ENCODE results near the gene PUS10. TPM values are rescaled to one million over a fixed set of nuclear protein-coding genes. Genes with fewer than 3 reads are reported as not detected.
A peak's percentile ranks its signal among the peaks of the same experiment; 100 is the strongest.

PUS10 gene
- total and polyA plus RNA-seq, 11 donors: 1.9 to 6.5 (median 4.4) TPM

GRCh38 chr2:60959501-60959900, 58.6 kb downstream of the PUS10 start:
- WGBS, 4 donors: 59 to 78% (median 77%) methylated on average over 7 of the region's 7 CpGs
- DNase-seq: no peak
- ATAC-seq: no peak
- no peak overlapping the region for H3K4me3 ChIP-seq
- H3K27me3 ChIP-seq: no peaks in the 10 kb centered on the region
- TF ChIP-seq, protein P1, sequence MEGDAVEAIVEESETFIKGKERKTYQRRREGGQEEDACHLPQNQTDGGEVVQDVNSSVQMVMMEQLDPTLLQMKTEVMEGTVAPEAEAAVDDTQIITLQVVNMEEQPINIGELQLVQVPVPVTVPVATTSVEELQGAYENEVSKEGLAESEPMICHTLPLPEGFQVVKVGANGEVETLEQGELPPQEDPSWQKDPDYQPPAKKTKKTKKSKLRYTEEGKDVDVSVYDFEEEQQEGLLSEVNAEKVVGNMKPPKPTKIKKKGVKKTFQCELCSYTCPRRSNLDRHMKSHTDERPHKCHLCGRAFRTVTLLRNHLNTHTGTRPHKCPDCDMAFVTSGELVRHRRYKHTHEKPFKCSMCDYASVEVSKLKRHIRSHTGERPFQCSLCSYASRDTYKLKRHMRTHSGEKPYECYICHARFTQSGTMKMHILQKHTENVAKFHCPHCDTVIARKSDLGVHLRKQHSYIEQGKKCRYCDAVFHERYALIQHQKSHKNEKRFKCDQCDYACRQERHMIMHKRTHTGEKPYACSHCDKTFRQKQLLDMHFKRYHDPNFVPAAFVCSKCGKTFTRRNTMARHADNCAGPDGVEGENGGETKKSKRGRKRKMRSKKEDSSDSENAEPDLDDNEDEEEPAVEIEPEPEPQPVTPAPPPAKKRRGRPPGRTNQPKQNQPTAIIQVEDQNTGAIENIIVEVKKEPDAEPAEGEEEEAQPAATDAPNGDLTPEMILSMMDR (IDR thresholded peaks at IDR 0.05): no peak
- TF ChIP-seq POLR2A (IDR thresholded peaks at IDR 0.05): no peak
- H3K9me3 ChIP-seq: no peaks in the 10 kb centered on the region
- H3K36me3 ChIP-seq: peaks cover 0 to 34% (median 4%) of the 10 kb centered on the region in 9 donors
- no peak overlapping the region for H3K27ac ChIP-seq
- intact Hi-C loops (cut with DNase I): no loop called here
- no peaks in the 10 kb centered on the region for H3K4me1 ChIP-seq

- 60 to 75% (median 73%) methylated on average over 3 of the region's 3 CpGs for WGBS, 4 donors
- ATAC-seq: no peak
- H3K36me3 ChIP-seq: peaks cover 0 to 37% (median 9%) of the 10 kb centered on the region in 9 donors
- no peaks in the 10 kb centered on the region for H3K4me1 ChIP-seq
- no peaks in the 10 kb centered on the region for H3K9me3 ChIP-seq
- no peak for DNase-seq
- no peak for TF ChIP-seq POLR2A (IDR thresholded peaks at IDR 0.05)
- TF ChIP-seq, protein P1 (IDR thresholded peaks at IDR 0.05): no peak
- no peak overlapping the region for H3K27ac ChIP-seq
- no peaks in the 10 kb centered on the region for H3K27me3 ChIP-seq
- H3K4me3 ChIP-seq: no peak overlapping the region
- intact Hi-C loops (cut with DNase I): no loop called here
Observed at GRCh38 chr2:60958800-60959199, 59.3 kb downstream of the PUS10 start.

GRCh38 chr2:60958361-60958760, 59.7 kb downstream of the PUS10 start:
- ATAC-seq: no peak
- Histone ChIP-seq H3K4me1 (no peaks in the 10 kb centered on the region), H3K36me3 (peaks cover 0 to 41% (median 12%) of the 10 kb centered on the region in 9 donors), H3K27ac (no peak overlapping the region), H3K4me3 (no peak overlapping the region), H3K9me3 (no peaks in the 10 kb centered on the region), H3K27me3 (no peaks in the 10 kb centered on the region)
- DNase-seq: no peak
- intact Hi-C loops (cut with DNase I): no loop called here
- no peak for TF ChIP-seq POLR2A (IDR thresholded peaks at IDR 0.05)
- TF ChIP-seq, protein P1 (IDR thresholded peaks at IDR 0.05): no peak
- WGBS, 4 donors: 85 to 92% (median 90%) methylated on average over 3 of the region's 3 CpGs

DNA sequence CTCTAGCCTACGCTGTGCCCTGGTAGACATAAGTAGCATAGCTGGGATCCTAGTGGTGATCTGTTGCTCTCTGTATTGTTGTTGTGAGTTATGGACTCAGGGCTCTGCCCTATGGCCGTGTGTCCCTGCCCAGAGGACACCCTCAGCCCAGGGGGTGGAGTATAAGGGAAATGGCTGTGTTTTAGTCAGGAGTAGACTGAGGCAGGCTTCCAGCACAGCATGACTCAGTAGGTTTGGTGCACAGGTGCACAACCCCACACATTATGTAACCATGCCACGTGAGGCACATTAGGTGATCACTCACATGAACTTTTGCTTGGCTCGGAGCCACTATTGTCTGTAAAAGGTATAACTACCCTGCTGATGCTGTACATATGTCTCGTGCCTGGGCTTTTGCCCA, 60.4 kb downstream of the PUS10 start:
- H3K4me3 ChIP-seq: no peak overlapping the region
- H3K27ac ChIP-seq: no peak overlapping the region
- TF ChIP-seq, protein P1 (IDR thresholded peaks at IDR 0.05): no peak
- TF ChIP-seq POLR2A (IDR thresholded peaks at IDR 0.05): no peak
- 79 to 83% (median 81%) methylated on average over 5 of the region's 5 CpGs for WGBS, 4 donors
- H3K36me3 ChIP-seq: peaks cover 0 to 44% (median 14%) of the 10 kb centered on the region in 9 donors
- ATAC-seq (peak in 1 of 4 donors; percentile 16), DNase-seq (no peak)
- intact Hi-C loops (cut with DNase I): no loop called here
- H3K9me3 ChIP-seq: no peaks in the 10 kb centered on the region
- no peaks in the 10 kb centered on the region for H3K4me1 ChIP-seq
- H3K27me3 ChIP-seq: no peaks in the 10 kb centered on the region
